ENCODE measurements around the gene CSGALNACT2. TPM values are rescaled to one million over a fixed set of nuclear protein-coding genes. Genes with fewer than 3 reads are reported as not detected.

CSGALNACT2 gene
- total and polyA plus RNA-seq, 3 donors from 2014 or later = 13.9 to 17.9 (median 16.7) TPM

- H3K4me1 ChIP-seq = no peaks in the 10 kb centered on the region
Observed at GRCh38 chr10:43111101-43111500, 27.1 kb upstream of the CSGALNACT2 start.

GRCh38 chr10:43111921-43112607 lies 26.2 kb upstream of the CSGALNACT2 start:
- no peak for DNase-seq
- Histone ChIP-seq H3K27me3 (no peaks in the 10 kb centered on the region), H3K9me3 (no peaks in the 10 kb centered on the region), H3K4me3 (no peak overlapping the region), H3K4me1 (no peaks in the 10 kb centered on the region), H3K27ac (no peak overlapping the region), H3K36me3 (ENCODE audit: low read depth, missing control alignments) (no peaks in the 10 kb centered on the region)
- intact Hi-C loops (cut with DNase I; ENCODE audit: low total_unique reads) = no loop called here
- 87 to 96% methylated on average over 11 to 17 of the region's 17 CpGs for WGBS, 2 donors
- TF ChIP-seq CTCF (IDR thresholded peaks at IDR 0.05) (no peak), POLR2A (IDR thresholded peaks at IDR 0.05) (no peak)

More at GRCh38 chr10:43111101-43111500, 27.1 kb upstream of the CSGALNACT2 start:
- 90 to 93% methylated on average over 6 to 11 of the region's 11 CpGs for WGBS, 2 donors
- no peaks in the 10 kb centered on the region for H3K27me3 ChIP-seq
- no peak overlapping the region for H3K27ac ChIP-seq
- no peaks in the 10 kb centered on the region for H3K36me3 ChIP-seq (ENCODE audit: low read depth, missing control alignments)
- TF ChIP-seq POLR2A (IDR thresholded peaks at IDR 0.05) (no peak), CTCF (IDR thresholded peaks at IDR 0.05) (no peak)
- intact Hi-C loops (cut with DNase I; ENCODE audit: low total_unique reads) = no loop called here
- no peak overlapping the region for H3K4me3 ChIP-seq
- no peaks in the 10 kb centered on the region for H3K9me3 ChIP-seq
- no peak for DNase-seq

GRCh38 chr10:43112608-43112961 lies 25.7 kb upstream of the CSGALNACT2 start:
- 97% methylated on average over 4 of the region's 7 CpGs; no CpG with 5 or more reads in 1 of the 2 donors for WGBS, 2 donors
- intact Hi-C loops (cut with DNase I; ENCODE audit: low total_unique reads) = no loop called here
- no peaks in the 10 kb centered on the region for H3K36me3 ChIP-seq (ENCODE audit: low read depth, missing control alignments)

GRCh38 chr10:43113201-43114087 lies 24.8 kb upstream of the CSGALNACT2 start:
- Histone ChIP-seq H3K27me3 (no peaks in the 10 kb centered on the region), H3K4me1 (no peaks in the 10 kb centered on the region), H3K4me3 (no peak overlapping the region), H3K36me3 (ENCODE audit: low read depth, missing control alignments) (no peaks in the 10 kb centered on the region), H3K9me3 (no peaks in the 10 kb centered on the region), H3K27ac (no peak overlapping the region)
- DNase-seq = no peak
- WGBS, 2 donors = 92 to 93% methylated on average over 6 to 16 of the region's 16 CpGs
- TF ChIP-seq POLR2A (IDR thresholded peaks at IDR 0.05) = no peak
- no peak for TF ChIP-seq CTCF (IDR thresholded peaks at IDR 0.05)
- intact Hi-C loops (cut with DNase I; ENCODE audit: low total_unique reads) = no loop called here

More at GRCh38 chr10:43112608-43112961, 25.7 kb upstream of the CSGALNACT2 start:
- Histone ChIP-seq H3K9me3 (no peaks in the 10 kb centered on the region), H3K27ac (no peak overlapping the region), H3K4me1 (no peaks in the 10 kb centered on the region), H3K27me3 (no peaks in the 10 kb centered on the region), H3K4me3 (no peak overlapping the region)
- TF ChIP-seq POLR2A (IDR thresholded peaks at IDR 0.05) (no peak), CTCF (IDR thresholded peaks at IDR 0.05) (no peak)
- DNase-seq = no peak

Data from testis (tissue), 3 donors.